DND-41 (cell line): Measurements from ENCODE around the gene CHKB.

Experiments
- EZH2 ChIP-seq: IDR thresholded peaks from 3 replicates; pipeline ENCODE4 v1.6.1; 2012; ENCODE audit warnings: borderline replicate concordance, low read depth, mild to moderate bottlenecking, moderate library complexity, low read length, inconsistent platforms; ENCODE audit not compliant: severe bottlenecking
- TF ChIP-seq, protein P1 (sequence below): IDR thresholded peaks from 2 replicates; pipeline ENCODE4 v1.5.1; 2012; ENCODE audit warnings: borderline replicate concordance, low read length, moderate library complexity, mild to moderate bottlenecking; ENCODE audit not compliant: poor library complexity, severe bottlenecking; ENCODE audit errors: extremely low read depth

DNA sequence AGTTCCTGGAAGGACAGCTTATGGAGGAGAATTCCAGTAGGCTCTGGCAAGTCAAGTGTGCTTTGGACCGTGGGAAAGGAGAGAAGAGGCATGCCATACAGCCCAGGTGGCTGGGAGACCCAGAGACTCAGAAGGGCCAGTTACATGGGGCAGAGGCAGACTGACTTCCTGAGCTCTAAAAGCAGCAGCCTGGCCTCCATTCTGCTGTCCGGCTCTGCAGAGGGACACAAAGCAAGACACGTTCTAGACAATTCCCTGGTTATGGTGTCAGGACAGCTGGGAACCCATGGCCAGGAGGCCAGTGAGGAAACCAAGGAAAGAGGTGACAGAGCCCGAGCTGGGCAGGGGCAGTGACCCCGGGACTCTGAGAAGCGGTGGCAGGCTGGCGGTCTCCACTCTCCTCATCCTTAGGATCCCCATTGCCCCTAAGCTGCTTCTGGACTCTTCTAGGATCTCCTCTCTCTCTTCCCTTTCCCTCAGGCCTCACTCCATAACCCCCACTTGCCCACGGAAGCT lies 7.2 kb downstream of the CHKB start:
- TF ChIP-seq, protein P1, sequence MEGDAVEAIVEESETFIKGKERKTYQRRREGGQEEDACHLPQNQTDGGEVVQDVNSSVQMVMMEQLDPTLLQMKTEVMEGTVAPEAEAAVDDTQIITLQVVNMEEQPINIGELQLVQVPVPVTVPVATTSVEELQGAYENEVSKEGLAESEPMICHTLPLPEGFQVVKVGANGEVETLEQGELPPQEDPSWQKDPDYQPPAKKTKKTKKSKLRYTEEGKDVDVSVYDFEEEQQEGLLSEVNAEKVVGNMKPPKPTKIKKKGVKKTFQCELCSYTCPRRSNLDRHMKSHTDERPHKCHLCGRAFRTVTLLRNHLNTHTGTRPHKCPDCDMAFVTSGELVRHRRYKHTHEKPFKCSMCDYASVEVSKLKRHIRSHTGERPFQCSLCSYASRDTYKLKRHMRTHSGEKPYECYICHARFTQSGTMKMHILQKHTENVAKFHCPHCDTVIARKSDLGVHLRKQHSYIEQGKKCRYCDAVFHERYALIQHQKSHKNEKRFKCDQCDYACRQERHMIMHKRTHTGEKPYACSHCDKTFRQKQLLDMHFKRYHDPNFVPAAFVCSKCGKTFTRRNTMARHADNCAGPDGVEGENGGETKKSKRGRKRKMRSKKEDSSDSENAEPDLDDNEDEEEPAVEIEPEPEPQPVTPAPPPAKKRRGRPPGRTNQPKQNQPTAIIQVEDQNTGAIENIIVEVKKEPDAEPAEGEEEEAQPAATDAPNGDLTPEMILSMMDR = no peak
- no peak for TF ChIP-seq EZH2
